ENCODE results near the gene FASN. TPM values are rescaled to one million over a fixed set of nuclear protein-coding genes. Genes with fewer than 3 reads are reported as not detected.
A peak's percentile ranks its signal among the peaks of the same experiment; 100 is the strongest.

The FASN gene
- total and polyA plus RNA-seq, 2 donors (not counting 1 experiment from before 2014, with no cell fraction given) = 19.4 to 35.6 TPM

DNA sequence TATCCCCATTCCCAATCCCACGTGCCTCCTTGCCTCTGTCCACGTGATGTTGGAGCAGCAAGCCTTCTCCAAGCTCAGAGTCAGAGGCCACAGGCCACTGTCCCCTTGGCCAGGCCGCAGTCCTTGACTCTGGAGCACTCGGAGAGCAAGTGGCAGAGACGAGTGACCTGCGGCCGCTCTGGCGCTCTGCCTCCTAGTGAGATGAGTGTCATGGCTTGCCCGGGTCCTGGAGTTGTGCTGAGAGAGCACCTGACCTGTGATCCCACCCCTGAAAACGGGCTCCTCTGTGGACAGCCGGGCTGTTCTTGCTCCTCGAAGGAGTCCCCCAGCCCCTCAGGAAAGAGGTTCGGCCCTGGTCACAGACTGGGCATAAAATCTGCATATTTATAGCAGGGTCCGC lies 10.0 kb upstream of the FASN start:
- H2AFZ ChIP-seq (ENCODE audit: insufficient read depth, low read depth, low read length, poor library complexity, severe bottlenecking) = no peak overlapping the region
- no peak overlapping the region for H3K4me3 Mint-ChIP-seq
- TF ChIP-seq, protein P1, sequence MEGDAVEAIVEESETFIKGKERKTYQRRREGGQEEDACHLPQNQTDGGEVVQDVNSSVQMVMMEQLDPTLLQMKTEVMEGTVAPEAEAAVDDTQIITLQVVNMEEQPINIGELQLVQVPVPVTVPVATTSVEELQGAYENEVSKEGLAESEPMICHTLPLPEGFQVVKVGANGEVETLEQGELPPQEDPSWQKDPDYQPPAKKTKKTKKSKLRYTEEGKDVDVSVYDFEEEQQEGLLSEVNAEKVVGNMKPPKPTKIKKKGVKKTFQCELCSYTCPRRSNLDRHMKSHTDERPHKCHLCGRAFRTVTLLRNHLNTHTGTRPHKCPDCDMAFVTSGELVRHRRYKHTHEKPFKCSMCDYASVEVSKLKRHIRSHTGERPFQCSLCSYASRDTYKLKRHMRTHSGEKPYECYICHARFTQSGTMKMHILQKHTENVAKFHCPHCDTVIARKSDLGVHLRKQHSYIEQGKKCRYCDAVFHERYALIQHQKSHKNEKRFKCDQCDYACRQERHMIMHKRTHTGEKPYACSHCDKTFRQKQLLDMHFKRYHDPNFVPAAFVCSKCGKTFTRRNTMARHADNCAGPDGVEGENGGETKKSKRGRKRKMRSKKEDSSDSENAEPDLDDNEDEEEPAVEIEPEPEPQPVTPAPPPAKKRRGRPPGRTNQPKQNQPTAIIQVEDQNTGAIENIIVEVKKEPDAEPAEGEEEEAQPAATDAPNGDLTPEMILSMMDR (IDR thresholded peaks at IDR 0.05) = no peak

DNA sequence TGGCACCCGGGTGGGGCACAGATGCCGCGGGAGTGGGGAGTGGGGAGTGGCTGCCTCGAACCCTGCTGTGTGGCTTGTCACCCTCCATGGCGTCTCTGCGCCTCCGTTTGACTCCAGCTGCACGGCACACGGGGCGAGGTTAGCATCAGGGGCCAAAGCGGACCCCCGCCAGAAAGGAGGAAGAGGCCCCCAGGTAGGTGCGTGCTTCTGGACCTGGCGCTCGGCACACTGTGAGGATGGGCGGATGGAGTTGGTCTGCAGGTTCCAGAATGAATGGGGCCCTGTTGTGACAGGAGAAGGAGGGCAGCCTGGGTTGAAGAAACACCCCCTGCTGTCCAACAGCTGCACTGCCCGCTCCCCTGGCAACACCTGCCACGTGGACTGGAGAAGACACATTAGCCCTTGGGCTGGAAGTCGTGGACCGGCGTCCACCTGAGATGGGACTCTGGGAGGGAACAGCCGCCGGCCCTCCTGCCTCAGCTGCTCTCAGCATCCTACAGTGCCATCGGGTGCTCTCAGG lies 9.4 kb upstream of the FASN start:
- H3K4me3 Mint-ChIP-seq = peak overlapping the region; percentile 32
- ChIA-PET CTCF (interaction anchor here (1.0 to 1.6 kb wide), 3 partner anchors 9 to 88 kb away, joined by 3 to 5 read pairs (median 4); no protein-coding TSS in a partner anchor), POLR2A (interaction anchor here (0.6 to 1.7 kb wide), 2 partner anchors 8 to 99 kb away, joined by 6 to 12 read pairs; no protein-coding TSS in a partner anchor)
- Histone ChIP-seq H3K4me3 (ENCODE audit: control extremely low read depth in 1 of 5, extremely low read depth in 1 of 5, insufficient read depth in 1 of 5, low read depth in 2 of 5, low read length in 4 of 5) (no peak overlapping the region), H2AFZ (ENCODE audit: insufficient read depth, low read depth, low read length, poor library complexity, severe bottlenecking) (no peak overlapping the region), H3K36me3 (replicated peaks in 1 of 2; ENCODE audit: control extremely low read depth in 1 of 2, control insufficient read depth in 1 of 2, extremely low read depth in 1 of 2, insufficient read depth in 2 of 2, low read length in 1 of 2) (no peaks in the 10 kb centered on the region), H3K4me2 (replicated peaks; ENCODE audit: low read depth, low read length, poor library complexity, severe bottlenecking) (peak overlapping the region; percentile 89), H4K20me1 (ENCODE audit: control insufficient read depth, insufficient read depth, low read length, poor library complexity, severe bottlenecking) (no peaks in the 10 kb centered on the region), H3K4me1 (ENCODE audit: control insufficient read depth in 2 of 2, insufficient read depth in 2 of 2, low read length in 2 of 2) (peaks cover 18 to 25% of the 10 kb centered on the region in 2 donors), H3K79me2 (ENCODE audit: control insufficient read depth, insufficient read depth, low read length) (peaks cover 16% of the 10 kb centered on the region), H3K27me3 (replicated peaks in 1 of 4; ENCODE audit: control extremely low read depth in 1 of 4, control insufficient read depth in 3 of 4, insufficient read depth in 4 of 4, low read length in 3 of 4) (no peaks in the 10 kb centered on the region), H3K9me3 (ENCODE audit: control extremely low read depth in 1 of 3, control insufficient read depth in 2 of 3, insufficient read depth in 1 of 3, low read length in 2 of 3) (peaks cover 0 to 4% (median 0%) of the 10 kb centered on the region in 3 donors), H3K9ac (ENCODE audit: low read length) (peak overlapping the region; percentile 76), H3K27ac (ENCODE audit: low read length in 2 of 2) (peak overlapping the region in 1 of 2 donors; percentile 75)
- ATAC-seq (ENCODE audit: low read depth) (no peak), DNase-seq (peak; percentile 22)
- peak overlapping the region; percentile 20 for H3K27ac Mint-ChIP-seq
- no peaks in the 10 kb centered on the region for H3K27me3 Mint-ChIP-seq
- H3K9me3 Mint-ChIP-seq (ENCODE audit: insufficient read depth) = no peaks in the 10 kb centered on the region
- TF ChIP-seq EZH2 (IDR thresholded peaks at IDR 0.05; ENCODE audit: borderline replicate concordance, insufficient read depth, low read depth, low read length, poor library complexity, severe bottlenecking) = no peak
- TF ChIP-seq, protein P1 (IDR thresholded peaks at IDR 0.05) = peak; percentile 29
- H3K4me1 Mint-ChIP-seq = peaks cover 21% of the 10 kb centered on the region
- intact Hi-C loops (cut with micrococcal nuclease) = loop anchor here (1.0 to 2.0 kb wide), 2 partner anchors 47 to 77 kb away; no protein-coding TSS in a partner anchor
- WGBS (ENCODE audit: insufficient coverage) = 92% methylated on average over 24 of the region's 24 CpGs

More for the DNA sequence above, 10.0 kb upstream of the FASN start:
- H3K79me2 ChIP-seq (ENCODE audit: control insufficient read depth, insufficient read depth, low read length) = peaks cover 16% of the 10 kb centered on the region
- Mint-ChIP-seq H3K4me1 (peaks cover 21% of the 10 kb centered on the region), H3K27ac (no peak overlapping the region), H3K9me3 (ENCODE audit: insufficient read depth) (no peaks in the 10 kb centered on the region), H3K27me3 (no peaks in the 10 kb centered on the region)
- no peak overlapping the region for H3K27ac ChIP-seq (ENCODE audit: low read length in 2 of 2)
- no peak overlapping the region for H3K4me3 ChIP-seq (ENCODE audit: control extremely low read depth in 1 of 5, extremely low read depth in 1 of 5, insufficient read depth in 1 of 5, low read depth in 2 of 5, low read length in 4 of 5)
- DNase-seq = no peak
- no peaks in the 10 kb centered on the region for H3K27me3 ChIP-seq (replicated peaks in 1 of 4; ENCODE audit: control extremely low read depth in 1 of 4, control insufficient read depth in 3 of 4, insufficient read depth in 4 of 4, low read length in 3 of 4)
- POLR2A ChIA-PET = no interaction called here
- H3K36me3 ChIP-seq (replicated peaks in 1 of 2; ENCODE audit: control extremely low read depth in 1 of 2, control insufficient read depth in 1 of 2, extremely low read depth in 1 of 2, insufficient read depth in 2 of 2, low read length in 1 of 2) = no peaks in the 10 kb centered on the region
- CTCF ChIA-PET = interaction anchor here (1.0 to 1.5 kb wide), 2 partner anchors 10 to 78 kb away, joined by 3 to 5 read pairs; no protein-coding TSS in a partner anchor
- WGBS (ENCODE audit: insufficient coverage) = 98% methylated on average over 13 of the region's 14 CpGs
- intact Hi-C loops (cut with micrococcal nuclease) = no loop called here
- no peak overlapping the region for H3K4me2 ChIP-seq (replicated peaks; ENCODE audit: low read depth, low read length, poor library complexity, severe bottlenecking)
- peaks cover 0 to 4% (median 0%) of the 10 kb centered on the region in 3 donors for H3K9me3 ChIP-seq (ENCODE audit: control extremely low read depth in 1 of 3, control insufficient read depth in 2 of 3, insufficient read depth in 1 of 3, low read length in 2 of 3)
- peaks cover 18 to 25% of the 10 kb centered on the region in 2 donors for H3K4me1 ChIP-seq (ENCODE audit: control insufficient read depth in 2 of 2, insufficient read depth in 2 of 2, low read length in 2 of 2)
- H3K9ac ChIP-seq (ENCODE audit: low read length) = no peak overlapping the region
- ATAC-seq (ENCODE audit: low read depth) = no peak
- H4K20me1 ChIP-seq (ENCODE audit: control insufficient read depth, insufficient read depth, low read length, poor library complexity, severe bottlenecking) = no peaks in the 10 kb centered on the region

Measured in B cell (primary cell).